ENCODE data around the gene POTEI. TPM values are rescaled to one million over a fixed set of nuclear protein-coding genes. Genes with fewer than 3 reads are reported as not detected.
"Not testable (repeated sequence)": the region's sequence is repeated elsewhere in the genome, so short reads cannot be mapped to it uniquely, and the experiment has no call there.

The POTEI gene
- total RNA-seq = under 1 TPM in 4 of 6 donors, not detected in 2; under 0.01 to 0.89 (median 0.08) TPM

DNA sequence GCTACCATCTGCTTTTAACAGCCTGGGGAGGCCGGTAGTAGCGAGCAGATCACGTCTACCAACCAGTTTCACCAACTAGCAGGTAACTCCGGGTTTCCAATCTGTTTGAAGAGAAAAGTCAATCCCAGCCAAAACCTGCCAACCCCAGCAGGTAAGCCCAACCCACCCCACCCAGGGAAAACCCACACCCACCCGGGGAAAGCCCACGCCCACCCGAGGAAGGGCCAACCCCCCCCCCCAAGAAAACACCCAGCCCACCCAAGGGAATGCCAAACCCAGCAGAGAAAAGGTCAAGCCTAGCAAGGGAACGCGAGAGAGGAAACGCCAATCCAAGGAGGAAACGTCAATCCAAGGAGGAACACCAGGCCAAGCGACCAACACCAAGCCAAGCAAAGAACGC is at the start of gene POTEI:
TSS of gene POTEI (minus strand) at position 101 of the 400 bp plus-strand sequence. CDS start at position 8, 93 bp downstream.
- DNase-seq; H3K27me3 ChIP-seq; H3K4me1 ChIP-seq; ATAC-seq (ENCODE audit: low FRiP score in 2 of 2); H3K27ac ChIP-seq; H3K9me3 ChIP-seq; H3K36me3 ChIP-seq; H3K4me3 ChIP-seq: not testable (repeated sequence)
- no CpG with 5 or more reads among the region's 13 CpGs for WGBS, 2 donors

DNA sequence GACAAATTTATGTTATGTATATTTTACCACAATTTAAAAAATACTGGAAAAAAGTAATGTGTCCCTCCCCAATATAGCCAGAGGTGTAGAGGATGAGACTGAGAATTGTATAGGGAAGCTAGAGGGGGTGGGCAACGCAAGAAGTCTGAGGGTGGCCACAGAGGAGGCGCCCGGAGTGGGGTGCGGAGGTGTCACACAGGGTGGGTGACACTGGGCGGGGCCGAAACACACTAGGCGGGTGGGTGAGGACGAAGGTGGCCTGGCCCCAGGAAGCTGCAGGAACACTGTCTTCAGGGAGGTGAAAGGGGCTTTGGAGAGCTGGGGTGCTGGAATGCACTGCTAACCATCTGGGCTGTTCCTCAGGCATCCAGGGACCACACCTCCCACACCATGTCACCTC is 47.3 kb upstream of the POTEI start:
- H3K27ac ChIP-seq, DNase-seq, H3K9me3 ChIP-seq, H3K4me1 ChIP-seq, H3K4me3 ChIP-seq, H3K27me3 ChIP-seq, H3K36me3 ChIP-seq: not testable (repeated sequence)
- no CpG with 5 or more reads among the region's 8 CpGs for WGBS, 2 donors
- ATAC-seq (ENCODE audit: low FRiP score in 2 of 2) = peak in 1 of 2 donors; percentile 19

DNA sequence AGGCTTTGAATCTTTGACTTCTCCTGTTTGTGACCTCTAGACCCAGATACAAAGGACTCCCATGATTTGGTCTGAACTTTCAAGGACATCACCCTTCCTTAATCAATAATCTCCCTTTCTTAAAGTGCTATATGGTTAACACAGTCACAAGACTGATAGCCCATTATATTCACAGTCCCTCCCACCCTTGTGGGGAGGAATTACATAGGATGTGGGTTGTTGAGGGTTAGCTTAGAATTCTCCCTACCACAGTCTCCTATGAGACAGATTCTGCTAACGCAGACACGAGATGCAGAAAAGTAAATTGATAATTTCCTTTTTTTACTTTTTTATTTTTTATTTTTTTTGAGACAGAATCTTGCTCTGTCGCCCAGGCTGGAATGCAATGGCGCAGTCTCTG is 45.0 kb upstream of the POTEI start:
- H3K27me3 ChIP-seq; H3K9me3 ChIP-seq; H3K27ac ChIP-seq; ATAC-seq (ENCODE audit: low FRiP score in 2 of 2); H3K4me3 ChIP-seq; H3K36me3 ChIP-seq; H3K4me1 ChIP-seq; DNase-seq: not testable (repeated sequence)
- no CpG with 5 or more reads among the region's 4 CpGs for WGBS, 2 donors

DNA sequence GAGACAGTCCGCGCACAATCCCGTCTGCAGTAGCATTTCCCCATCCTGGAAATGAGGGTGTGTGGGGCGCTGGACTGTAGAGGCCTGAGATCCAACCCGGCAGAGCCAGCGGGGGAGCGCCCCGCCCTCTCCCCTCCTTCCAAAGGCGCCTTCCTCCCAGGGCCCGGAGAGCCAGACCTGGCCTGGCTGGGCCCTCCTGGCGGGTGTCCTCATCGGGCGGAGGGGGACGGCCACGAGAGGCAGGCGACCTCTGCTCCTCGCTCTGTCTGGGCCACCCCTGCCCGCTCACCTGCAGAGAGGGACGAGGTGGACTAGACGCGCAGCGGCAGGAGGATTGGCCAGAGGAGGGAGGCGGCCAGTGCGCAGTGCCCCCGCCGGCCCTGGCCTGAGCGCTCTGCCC is 40.3 kb upstream of the POTEI start:
- not testable (repeated sequence) for H3K4me1 ChIP-seq, H3K4me3 ChIP-seq, H3K27me3 ChIP-seq, H3K9me3 ChIP-seq, H3K36me3 ChIP-seq, H3K27ac ChIP-seq, DNase-seq
- peak in 1 of 2 donors; percentile 29 for ATAC-seq (ENCODE audit: low FRiP score in 2 of 2)
- no CpG with 5 or more reads among the region's 27 CpGs for WGBS, 2 donors

DNA sequence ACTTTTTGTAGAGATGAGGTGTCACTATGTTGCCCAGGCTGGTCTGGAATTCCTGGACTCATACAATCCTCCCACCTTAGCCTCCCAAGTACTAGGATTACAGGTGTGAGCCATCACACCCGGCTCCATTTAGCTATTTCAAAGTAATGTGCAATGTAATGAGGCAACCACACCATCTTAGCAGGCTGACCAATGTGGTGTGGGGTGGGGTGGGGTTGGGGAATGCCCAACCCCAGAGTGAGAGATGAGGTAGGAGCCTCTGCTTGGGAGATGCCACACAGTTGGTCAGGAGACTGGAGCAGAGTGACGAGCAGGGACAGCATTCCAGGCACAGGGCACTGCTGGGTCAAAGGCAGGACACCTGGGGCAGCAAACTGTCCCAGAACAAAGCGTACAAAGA is 39.3 kb upstream of the POTEI start:
- DNase-seq; H3K27ac ChIP-seq; H3K27me3 ChIP-seq; H3K9me3 ChIP-seq; ATAC-seq (ENCODE audit: low FRiP score in 2 of 2); H3K36me3 ChIP-seq; H3K4me1 ChIP-seq; H3K4me3 ChIP-seq: not testable (repeated sequence)
- WGBS, 2 donors = no CpG with 5 or more reads among the region's 3 CpGs

DNA sequence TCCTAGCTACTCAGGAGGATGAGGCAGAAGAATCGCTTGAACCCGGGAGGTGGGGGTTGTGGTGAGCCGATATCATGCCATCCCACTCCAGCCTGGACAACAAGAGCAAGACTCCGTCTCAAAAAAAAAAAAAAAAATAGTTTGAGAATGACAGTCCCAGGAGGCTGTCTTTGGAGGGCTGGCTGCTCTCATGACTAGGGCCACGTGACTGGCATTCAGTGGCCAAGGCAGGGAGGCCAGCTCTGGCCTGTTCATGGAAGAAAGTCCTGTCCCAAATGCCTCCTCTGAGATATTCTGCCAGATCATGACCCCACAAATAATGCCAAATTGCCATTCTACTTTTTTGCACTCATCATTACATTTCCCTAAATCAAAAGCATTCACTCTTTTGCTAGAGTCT is 35.9 kb upstream of the POTEI start:
- not testable (repeated sequence) for H3K27me3 ChIP-seq; H3K4me3 ChIP-seq; H3K36me3 ChIP-seq; H3K4me1 ChIP-seq; DNase-seq; H3K27ac ChIP-seq; ATAC-seq (ENCODE audit: low FRiP score in 2 of 2); H3K9me3 ChIP-seq
- no CpG with 5 or more reads among the region's 5 CpGs for WGBS, 2 donors

DNA sequence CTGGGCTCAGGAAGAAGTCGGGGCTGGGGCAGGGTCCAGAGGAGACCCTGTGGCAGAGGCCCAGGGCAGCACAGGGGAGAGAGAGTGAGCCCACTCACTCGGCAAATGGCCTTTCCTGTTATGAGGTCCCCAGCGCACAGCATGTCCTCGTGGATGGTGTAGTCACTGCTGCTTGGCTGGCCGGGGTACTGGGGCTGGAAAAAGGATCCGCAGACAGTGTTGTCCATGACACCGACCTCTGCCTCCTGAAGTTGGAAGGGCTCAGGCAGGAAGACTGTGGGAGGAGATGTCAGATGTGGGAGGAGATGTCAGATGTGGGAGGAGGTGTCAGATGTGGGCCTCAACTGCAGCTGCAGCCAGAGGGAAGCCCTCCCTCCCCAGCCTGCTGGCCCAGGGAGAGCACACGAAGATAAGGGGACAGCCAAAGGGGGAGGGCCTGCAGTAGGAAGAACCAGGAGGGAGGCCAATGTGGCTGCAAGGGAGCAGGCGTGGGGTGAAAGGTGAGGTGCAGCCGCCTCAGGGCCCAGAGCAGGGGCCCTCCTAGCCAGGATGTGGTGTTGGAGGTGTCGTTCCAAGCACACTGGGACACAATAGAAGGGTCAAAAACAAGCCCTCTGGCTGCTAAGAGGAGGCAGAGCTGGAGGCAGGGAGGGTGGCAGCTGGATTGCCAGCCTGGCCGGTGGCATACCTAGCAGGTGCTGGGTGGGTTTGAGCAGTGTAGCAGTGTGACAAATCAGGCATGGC is 34.8 kb upstream of the POTEI start:
- not testable (repeated sequence) for H3K9me3 ChIP-seq; H3K4me3 ChIP-seq; H3K27me3 ChIP-seq; H3K27ac ChIP-seq; ATAC-seq (ENCODE audit: low FRiP score in 2 of 2); DNase-seq; H3K4me1 ChIP-seq; H3K36me3 ChIP-seq
- WGBS, 2 donors = no CpG with 5 or more reads among the region's 12 CpGs

DNA sequence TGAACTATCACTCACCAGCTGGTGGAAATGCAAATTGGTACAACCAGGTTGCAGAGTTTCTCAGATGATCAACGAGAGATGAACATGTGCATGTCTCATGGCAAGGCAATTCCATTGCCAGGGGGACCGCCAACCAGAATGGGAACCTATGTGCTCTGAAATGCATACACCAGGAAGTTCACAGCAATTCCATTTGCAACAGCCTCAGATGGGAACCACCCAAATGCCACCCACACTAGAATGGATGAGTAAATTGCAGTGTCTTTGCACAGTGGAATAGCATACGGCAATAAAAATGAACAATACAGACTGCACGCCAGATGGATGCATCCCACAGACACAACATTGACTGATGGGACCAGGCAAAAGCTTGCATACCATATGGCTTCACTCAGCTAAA is 33.7 kb upstream of the POTEI start:
- WGBS, 2 donors = no CpG with 5 or more reads among the region's 4 CpGs
- not testable (repeated sequence) for DNase-seq; H3K4me3 ChIP-seq; H3K27me3 ChIP-seq; H3K27ac ChIP-seq; ATAC-seq (ENCODE audit: low FRiP score in 2 of 2); H3K36me3 ChIP-seq; H3K9me3 ChIP-seq; H3K4me1 ChIP-seq

DNA sequence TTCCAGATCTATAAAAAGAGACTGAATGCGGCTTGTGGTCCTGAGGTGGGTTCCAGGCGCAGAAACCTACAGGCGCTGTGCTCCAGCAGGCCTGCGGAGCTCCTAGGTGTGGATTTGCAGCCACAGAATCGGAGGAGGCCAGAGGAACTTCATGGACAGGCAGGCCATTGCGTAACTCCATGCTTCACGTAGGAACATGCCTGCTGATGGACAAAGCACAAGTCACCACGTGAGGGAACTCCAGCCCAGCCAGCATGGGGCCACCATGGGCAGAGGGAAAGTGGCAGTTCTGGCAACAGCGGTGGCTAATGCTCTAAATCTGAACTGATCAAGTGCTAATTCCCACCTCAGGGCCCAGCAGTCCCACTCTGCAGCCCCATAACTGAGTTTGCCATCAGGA is 29.1 kb upstream of the POTEI start:
- H3K27me3 ChIP-seq; H3K4me1 ChIP-seq; DNase-seq; ATAC-seq (ENCODE audit: low FRiP score in 2 of 2); H3K4me3 ChIP-seq; H3K27ac ChIP-seq; H3K36me3 ChIP-seq; H3K9me3 ChIP-seq: not testable (repeated sequence)
- WGBS, 2 donors = no CpG with 5 or more reads among the region's 9 CpGs

DNA sequence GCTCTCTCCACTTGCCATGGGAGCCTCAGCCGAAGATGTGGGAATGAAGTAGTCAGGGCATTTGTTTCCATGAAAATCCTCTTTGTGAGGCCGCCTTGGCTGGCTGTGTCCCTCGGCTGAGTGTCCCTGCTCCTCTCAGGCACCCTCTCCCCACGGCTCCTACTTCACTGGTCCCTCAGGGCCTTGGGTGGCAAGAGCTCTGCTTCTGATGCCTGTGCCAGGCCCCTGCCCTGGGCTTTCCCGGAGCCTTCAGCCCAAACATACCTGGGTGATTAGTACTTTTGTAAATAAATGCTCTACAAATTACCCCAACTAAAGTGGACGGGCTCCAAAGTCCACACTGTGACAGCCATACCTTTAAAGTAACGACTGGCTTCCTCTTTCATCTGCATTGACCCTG is 27.5 kb upstream of the POTEI start:
- no CpG with 5 or more reads among the region's 7 CpGs for WGBS, 2 donors
- ATAC-seq (ENCODE audit: low FRiP score in 2 of 2); H3K27me3 ChIP-seq; H3K4me3 ChIP-seq; DNase-seq; H3K36me3 ChIP-seq; H3K9me3 ChIP-seq; H3K4me1 ChIP-seq; H3K27ac ChIP-seq: not testable (repeated sequence)

DNA sequence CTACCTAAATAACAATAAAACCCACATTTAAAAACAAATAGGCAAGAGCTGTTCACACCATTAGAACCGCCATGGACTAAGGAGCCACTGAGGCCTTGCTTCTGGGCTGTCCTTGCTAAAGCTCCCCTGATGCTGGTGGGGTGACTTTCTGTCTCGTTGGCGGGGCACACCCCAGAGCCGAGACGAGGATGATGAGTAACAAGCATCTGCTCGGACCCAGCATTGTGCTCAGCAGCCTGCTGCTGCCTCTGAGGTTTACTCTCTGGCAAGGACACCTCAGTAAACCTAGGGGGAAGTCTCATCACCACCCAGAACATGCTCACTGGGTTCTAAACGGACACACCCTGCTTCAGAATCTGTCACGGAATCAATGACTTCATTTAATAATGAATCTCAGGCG is 22.5 kb upstream of the POTEI start:
- not testable (repeated sequence) for ATAC-seq (ENCODE audit: low FRiP score in 2 of 2); H3K27ac ChIP-seq; H3K4me1 ChIP-seq

DNA sequence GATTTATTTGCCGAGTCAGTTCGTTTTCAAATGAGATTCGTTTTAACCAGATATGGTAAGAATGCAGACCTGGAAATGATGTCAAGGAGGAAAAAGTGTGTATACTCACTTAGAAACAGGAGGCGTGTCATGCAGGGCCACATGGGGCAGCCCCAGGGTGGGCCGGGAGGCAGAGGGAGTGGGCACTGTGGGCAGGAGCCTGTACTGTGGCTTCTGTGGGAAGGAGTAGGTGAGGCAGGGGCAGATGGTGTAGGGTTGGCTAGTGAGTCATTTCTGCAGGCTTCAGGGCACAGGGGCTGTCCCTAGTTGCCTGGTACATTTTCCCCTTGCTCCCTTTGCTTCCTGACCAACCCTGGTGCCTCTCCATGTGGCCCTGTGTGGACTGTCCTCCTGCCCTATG is 22.1 kb upstream of the POTEI start:
- not testable (repeated sequence) for H3K4me3 ChIP-seq, H3K27ac ChIP-seq, H3K36me3 ChIP-seq, DNase-seq, H3K4me1 ChIP-seq, H3K9me3 ChIP-seq, H3K27me3 ChIP-seq
- WGBS, 2 donors = no CpG with 5 or more reads among the region's 5 CpGs
- peak in 1 of 2 donors; percentile 55 for ATAC-seq (ENCODE audit: low FRiP score in 2 of 2)

More for the DNA sequence above, 22.5 kb upstream of the POTEI start:
- not testable (repeated sequence) for H3K36me3 ChIP-seq, DNase-seq, H3K4me3 ChIP-seq, H3K9me3 ChIP-seq, H3K27me3 ChIP-seq
- no CpG with 5 or more reads among the region's 9 CpGs for WGBS, 2 donors

DNA sequence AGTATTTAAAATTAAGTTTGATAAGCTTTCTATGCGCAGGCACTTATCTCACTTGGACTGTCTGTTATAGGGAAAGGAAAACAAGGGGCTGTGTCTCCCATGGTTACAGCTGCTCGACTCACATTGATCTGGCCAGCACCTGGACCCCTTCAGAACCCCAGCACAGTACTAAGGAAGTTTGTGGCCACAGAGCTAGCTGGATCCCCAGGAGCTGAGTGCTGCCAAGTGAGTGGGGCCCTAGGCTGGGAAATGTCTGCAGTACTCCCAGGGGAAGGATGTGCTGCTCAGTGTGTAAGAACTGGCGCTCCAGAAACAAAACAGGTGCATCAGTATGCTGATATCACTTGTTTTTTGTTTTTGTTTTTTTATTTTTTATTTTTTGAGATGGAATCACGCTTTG is 21.1 kb upstream of the POTEI start:
- not testable (repeated sequence) for H3K36me3 ChIP-seq, H3K27ac ChIP-seq, H3K4me3 ChIP-seq, H3K27me3 ChIP-seq, H3K4me1 ChIP-seq, H3K9me3 ChIP-seq, DNase-seq
- no CpG with 5 or more reads among the region's 4 CpGs for WGBS, 2 donors
- peak in 1 of 2 donors; percentile 32 for ATAC-seq (ENCODE audit: low FRiP score in 2 of 2)

DNA sequence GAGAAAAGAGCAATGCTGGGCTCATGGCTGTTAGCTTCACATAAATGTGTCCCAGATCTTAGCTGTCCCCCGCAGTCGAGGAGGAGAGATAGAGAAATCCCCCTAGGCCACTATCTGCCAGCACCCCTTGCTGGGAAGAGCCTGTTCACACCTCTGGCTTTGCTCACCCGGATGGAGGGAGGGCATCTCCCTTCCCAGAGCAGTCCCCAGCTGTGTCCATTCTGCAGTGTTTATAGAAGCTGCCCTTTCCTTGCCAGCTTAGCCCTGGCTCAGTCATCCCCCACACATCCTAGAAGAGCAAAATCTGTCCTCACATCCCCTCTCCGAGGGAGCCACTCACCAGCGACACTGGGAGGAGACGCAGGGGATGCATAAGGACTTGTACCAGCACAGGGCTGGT is 20.4 kb upstream of the POTEI start:
- not testable (repeated sequence) for H3K4me1 ChIP-seq; H3K27me3 ChIP-seq; ATAC-seq (ENCODE audit: low FRiP score in 2 of 2); DNase-seq; H3K4me3 ChIP-seq; H3K36me3 ChIP-seq; H3K9me3 ChIP-seq; H3K27ac ChIP-seq
- no CpG with 5 or more reads among the region's 6 CpGs for WGBS, 2 donors
